ENCODE results near the gene SRGAP2. TPM values are rescaled to one million over a fixed set of nuclear protein-coding genes. Genes with fewer than 3 reads are reported as not detected.
"Not testable (repeated sequence)": the region's sequence is repeated elsewhere in the genome, so short reads cannot be mapped to it uniquely, and the experiment has no call there.

The SRGAP2 gene
- total RNA-seq, 2 donors from 2014 or later: 14.4 to 28.1 TPM

GRCh38 chr1:206232970-206233645, 29.8 kb downstream of the SRGAP2 start:
- H3K4me3 ChIP-seq; H3K9me3 ChIP-seq; H3K36me3 ChIP-seq; H3K4me1 ChIP-seq (replicated peaks); intact Hi-C loops (cut with DNase I); DNase-seq (ENCODE audit: low spot score); H3K27me3 ChIP-seq (replicated peaks; ENCODE audit: insufficient read depth); H3K27ac ChIP-seq: not testable (repeated sequence)
- 42% methylated on average over 2 of the region's 5 CpGs for WGBS

DNA sequence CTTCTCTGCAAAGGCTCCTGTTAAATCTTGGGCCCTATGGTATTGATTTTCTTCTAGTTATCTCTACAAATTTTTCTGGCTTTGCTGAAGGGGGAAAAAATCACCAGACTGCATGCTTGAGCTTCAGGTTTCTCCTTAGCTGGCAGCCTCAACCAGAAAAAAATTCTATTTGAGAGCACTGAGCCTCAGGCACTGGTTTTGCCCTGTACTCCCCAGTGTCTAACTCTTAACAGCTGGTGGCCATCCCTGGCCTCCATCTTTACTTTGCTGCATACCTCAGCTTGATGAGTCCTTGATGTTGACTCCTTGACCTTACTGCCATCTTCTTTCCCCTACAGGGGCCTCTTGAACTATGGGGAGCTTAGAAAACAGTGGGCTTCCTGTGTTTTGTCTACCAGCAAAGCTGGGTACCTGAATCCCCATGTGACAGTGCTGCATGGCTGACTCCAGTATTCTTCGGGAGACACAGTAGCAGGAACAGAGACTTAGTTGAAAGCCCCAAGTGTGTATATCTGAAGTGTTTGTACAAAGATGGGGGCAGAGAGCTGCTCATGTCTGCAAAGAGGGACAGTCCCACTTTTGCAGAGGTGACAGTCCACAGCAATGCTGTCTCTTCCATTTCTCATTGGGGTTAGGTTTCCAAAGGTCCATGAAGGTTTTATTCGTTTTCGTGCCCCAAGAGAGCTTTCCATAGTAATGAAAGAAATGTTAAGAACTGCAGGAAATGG, 31.0 kb downstream of the SRGAP2 start:
- H3K4me1 ChIP-seq (replicated peaks); intact Hi-C loops (cut with DNase I): not testable (repeated sequence)
- 77% methylated on average over 3 of the region's 3 CpGs for WGBS

GRCh38 chr1:206235190-206235589, 31.8 kb downstream of the SRGAP2 start:
- H3K4me3 ChIP-seq; H3K27me3 ChIP-seq (replicated peaks; ENCODE audit: insufficient read depth); H3K27ac ChIP-seq; DNase-seq (ENCODE audit: low spot score); H3K4me1 ChIP-seq (replicated peaks); H3K9me3 ChIP-seq; intact Hi-C loops (cut with DNase I); H3K36me3 ChIP-seq: not testable (repeated sequence)
- WGBS: no CpG with 5 or more reads among the region's 2 CpGs

More for the DNA sequence above, 31.0 kb downstream of the SRGAP2 start:
- H3K27ac ChIP-seq; DNase-seq (ENCODE audit: low spot score); H3K4me3 ChIP-seq; H3K9me3 ChIP-seq; H3K27me3 ChIP-seq (replicated peaks; ENCODE audit: insufficient read depth); H3K36me3 ChIP-seq: not testable (repeated sequence)

GRCh38 chr1:206240288-206240687, 36.9 kb downstream of the SRGAP2 start:
- WGBS: 89% methylated on average over 4 of the region's 4 CpGs
- DNase-seq (ENCODE audit: low spot score); H3K9me3 ChIP-seq; intact Hi-C loops (cut with DNase I); H3K4me1 ChIP-seq (replicated peaks); H3K27ac ChIP-seq; H3K36me3 ChIP-seq; H3K27me3 ChIP-seq (replicated peaks; ENCODE audit: insufficient read depth); H3K4me3 ChIP-seq: not testable (repeated sequence)

GRCh38 chr1:206243335-206243734, 40.0 kb downstream of the SRGAP2 start:
- peak overlapping the region in 1 of 2 donors; percentile 48 for H3K27ac ChIP-seq
- WGBS: 29% methylated on average over 1 of the region's 3 CpGs

DNA sequence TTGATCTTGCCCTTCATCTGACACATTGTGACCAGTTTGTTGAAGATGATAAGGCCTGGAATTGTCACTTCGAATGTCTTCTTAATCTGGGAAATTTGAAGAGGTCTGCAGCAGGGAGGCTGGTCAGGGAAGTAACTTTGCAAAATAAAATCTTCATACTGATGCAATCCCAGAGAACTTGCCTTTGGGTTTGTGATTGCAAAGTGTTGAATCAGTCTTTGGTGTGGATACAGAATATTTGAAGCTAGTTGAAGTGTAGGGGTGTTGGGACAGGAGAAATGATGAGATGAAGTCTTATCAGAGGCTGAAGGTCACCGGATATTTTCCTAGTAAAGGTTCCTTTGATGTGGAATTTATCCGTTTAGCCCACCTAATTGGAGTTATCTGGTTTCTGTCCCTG, 42.1 kb downstream of the SRGAP2 start:
- H3K27ac ChIP-seq; H3K4me3 ChIP-seq; H3K9me3 ChIP-seq; H3K36me3 ChIP-seq; H3K27me3 ChIP-seq (replicated peaks; ENCODE audit: insufficient read depth); H3K4me1 ChIP-seq (replicated peaks); DNase-seq (ENCODE audit: low spot score); intact Hi-C loops (cut with DNase I): not testable (repeated sequence)
- WGBS: 75% methylated on average over 1 of the region's 3 CpGs

More at GRCh38 chr1:206243335-206243734, 40.0 kb downstream of the SRGAP2 start:
- intact Hi-C loops (cut with DNase I); H3K27me3 ChIP-seq (replicated peaks; ENCODE audit: insufficient read depth); H3K9me3 ChIP-seq; H3K4me3 ChIP-seq; H3K4me1 ChIP-seq (replicated peaks); H3K36me3 ChIP-seq: not testable (repeated sequence)
- DNase-seq (ENCODE audit: low spot score): peak; percentile 3

GRCh38 chr1:206246129-206246886, 43.0 kb downstream of the SRGAP2 start:
- intact Hi-C loops (cut with DNase I); H3K4me1 ChIP-seq (replicated peaks); DNase-seq (ENCODE audit: low spot score); H3K27me3 ChIP-seq (replicated peaks; ENCODE audit: insufficient read depth); H3K4me3 ChIP-seq; H3K36me3 ChIP-seq; H3K27ac ChIP-seq; H3K9me3 ChIP-seq: not testable (repeated sequence)
- WGBS: no CpG with 5 or more reads among the region's 10 CpGs

- H3K27ac ChIP-seq; H3K4me3 ChIP-seq; H3K27me3 ChIP-seq (replicated peaks; ENCODE audit: insufficient read depth); H3K9me3 ChIP-seq; DNase-seq (ENCODE audit: low spot score); intact Hi-C loops (cut with DNase I); H3K36me3 ChIP-seq; H3K4me1 ChIP-seq (replicated peaks): not testable (repeated sequence)
- WGBS: 33% methylated on average over 1 of the region's 3 CpGs
Observed at GRCh38 chr1:206250953-206251681, 47.8 kb downstream of the SRGAP2 start.

DNA sequence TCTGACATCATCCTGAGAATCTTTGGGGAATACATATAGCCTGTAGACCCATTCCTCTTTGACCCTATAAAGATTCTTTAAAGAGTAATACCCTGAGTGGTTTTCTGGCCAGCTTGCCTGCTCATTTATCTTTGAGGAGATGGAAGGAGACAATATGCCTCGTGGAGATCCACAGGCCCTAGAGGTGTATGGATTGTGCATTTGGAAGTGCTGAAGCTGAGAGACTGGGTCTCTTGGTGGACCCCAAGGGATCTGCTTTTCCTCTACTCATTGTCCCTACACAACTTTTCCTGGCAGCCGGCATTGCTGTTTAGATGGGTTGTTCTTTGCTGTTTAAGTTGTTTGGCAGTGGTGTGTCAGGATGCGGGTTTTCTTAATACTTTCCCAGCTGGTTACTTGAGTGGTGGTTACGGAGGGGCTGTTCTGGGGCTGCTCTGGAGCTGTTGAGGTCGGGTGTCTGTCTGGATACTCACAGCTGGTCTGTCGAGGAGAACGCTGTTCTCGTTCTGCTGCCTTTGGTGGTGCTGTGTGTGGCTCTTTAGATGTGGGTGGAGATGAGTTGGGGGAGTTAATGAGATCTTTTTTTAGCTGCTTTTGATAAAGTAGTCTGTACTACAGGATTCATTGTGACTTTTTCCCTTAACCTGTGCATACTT, 49.5 kb downstream of the SRGAP2 start:
- H3K27ac ChIP-seq; H3K27me3 ChIP-seq (replicated peaks; ENCODE audit: insufficient read depth); H3K4me3 ChIP-seq; H3K9me3 ChIP-seq; H3K36me3 ChIP-seq; DNase-seq (ENCODE audit: low spot score); intact Hi-C loops (cut with DNase I); H3K4me1 ChIP-seq (replicated peaks): not testable (repeated sequence)
- WGBS: no CpG with 5 or more reads among the region's 8 CpGs

Data from prostate gland (tissue), 2 donors.